GM19351 (cell line): Measurements from ENCODE around the gene CCL4.
"Not testable (repeated sequence)": the region's sequence is repeated elsewhere in the genome, so short reads cannot be mapped to it uniquely, and the experiment has no call there.

Source experiments
- ATAC-seq: cut with Tn5 transposase; IDR thresholded peaks from one replicate; pipeline ENCODE4 v1.9.1; 2021; ENCODE audit warnings: mild to moderate bottlenecking, moderate library complexity; ENCODE audit not compliant: unreplicated experiment

Gene CCL4

DNA sequence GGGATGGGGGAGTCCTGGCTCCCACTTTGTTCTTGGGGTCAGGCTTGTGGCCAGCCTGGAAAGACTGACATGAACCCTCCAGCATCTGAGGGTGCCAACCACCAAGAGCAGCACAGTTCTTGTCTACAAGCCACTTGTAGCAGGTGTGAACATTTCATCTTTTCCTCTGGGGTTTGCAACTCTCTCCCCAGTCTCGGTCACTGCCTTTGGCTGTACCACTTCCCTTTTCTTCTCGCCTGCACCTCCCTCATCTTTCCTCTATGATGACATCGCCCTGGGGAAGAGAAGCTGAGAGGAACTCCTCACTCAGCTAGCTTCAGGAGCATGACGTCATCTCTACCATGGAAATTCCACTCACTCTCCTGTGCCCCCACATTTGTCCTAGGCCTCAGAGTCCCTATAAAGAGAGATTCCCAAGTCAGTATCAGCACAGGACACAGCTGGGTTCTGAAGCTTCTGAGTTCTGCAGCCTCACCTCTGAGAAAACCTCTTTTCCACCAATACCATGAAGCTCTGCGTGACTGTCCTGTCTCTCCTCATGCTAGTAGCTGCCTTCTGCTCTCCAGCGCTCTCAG, at the start of gene CCL4:
TSS of gene CCL4 (plus strand) at position 427 of the 575 bp plus-strand sequence. CDS start at position 506, 79 bp downstream.
- ATAC-seq, result peak; percentile 81

DNA sequence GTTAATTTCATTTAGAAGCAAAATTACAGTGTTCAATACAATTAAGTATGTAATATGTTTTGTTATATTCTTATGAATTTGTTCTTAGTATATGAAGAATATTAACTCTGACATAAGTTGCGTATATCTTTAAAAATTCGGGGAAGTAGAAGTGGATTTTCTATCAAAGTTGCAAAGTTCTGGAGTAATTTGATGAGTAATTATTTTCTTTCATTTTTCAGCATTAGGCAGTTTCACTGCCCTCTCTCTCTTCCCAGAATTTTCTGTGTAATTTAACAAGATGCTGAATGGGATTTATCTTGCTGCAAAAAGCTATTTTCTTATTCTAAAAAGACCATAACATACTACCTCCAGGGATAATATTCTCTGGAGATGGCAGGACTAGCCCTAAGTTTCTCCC, 48.5 kb upstream of the CCL4 start:
- no peak for ATAC-seq

DNA sequence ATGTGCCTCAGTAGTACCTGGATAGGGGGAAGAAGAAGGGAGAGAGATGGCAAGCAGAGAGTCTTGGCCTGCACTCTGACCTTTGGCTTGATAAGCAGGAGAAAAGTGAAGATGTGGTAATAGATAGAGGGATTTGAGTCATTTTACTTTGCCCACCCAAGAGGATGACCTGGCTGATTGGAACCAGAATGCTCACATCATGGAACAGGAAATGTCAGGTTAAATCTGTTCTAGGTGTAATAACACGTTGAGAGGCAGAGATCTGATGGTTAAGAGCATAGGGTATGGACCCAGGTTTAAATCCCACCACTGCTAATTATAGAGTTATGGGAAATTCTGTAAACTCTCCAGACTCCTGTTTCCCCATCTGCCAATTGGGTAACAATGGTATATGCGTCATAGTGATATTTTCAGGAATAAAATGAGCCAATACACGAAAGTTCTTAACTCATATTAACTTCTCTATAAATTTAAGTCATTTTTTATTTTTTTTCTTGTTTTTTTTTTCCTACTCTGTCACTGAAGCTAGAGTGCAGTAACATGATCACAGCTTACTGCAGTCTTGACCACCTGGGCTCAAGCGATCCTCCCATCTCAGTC, 47.6 kb upstream of the CCL4 start:
- no peak for ATAC-seq

DNA sequence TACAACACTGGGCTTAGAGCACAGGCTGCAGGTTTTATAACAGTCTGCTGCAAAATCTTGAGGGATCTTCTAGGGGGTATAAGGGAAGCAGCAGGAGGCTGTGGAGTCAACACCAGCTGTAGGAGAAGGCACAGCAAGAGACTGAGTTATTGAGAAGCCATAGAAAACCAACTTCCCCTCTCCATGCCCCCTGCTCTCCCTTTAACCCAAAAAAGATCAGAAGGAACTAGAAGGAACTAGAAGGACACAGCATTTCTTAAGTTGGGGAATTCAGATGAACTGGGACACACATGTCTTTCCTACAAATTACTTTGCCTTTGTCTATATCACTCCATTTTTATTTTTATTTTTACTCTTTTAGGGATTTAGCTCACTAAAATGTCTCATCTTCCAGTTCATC, 45.7 kb upstream of the CCL4 start:
- no peak for ATAC-seq

DNA sequence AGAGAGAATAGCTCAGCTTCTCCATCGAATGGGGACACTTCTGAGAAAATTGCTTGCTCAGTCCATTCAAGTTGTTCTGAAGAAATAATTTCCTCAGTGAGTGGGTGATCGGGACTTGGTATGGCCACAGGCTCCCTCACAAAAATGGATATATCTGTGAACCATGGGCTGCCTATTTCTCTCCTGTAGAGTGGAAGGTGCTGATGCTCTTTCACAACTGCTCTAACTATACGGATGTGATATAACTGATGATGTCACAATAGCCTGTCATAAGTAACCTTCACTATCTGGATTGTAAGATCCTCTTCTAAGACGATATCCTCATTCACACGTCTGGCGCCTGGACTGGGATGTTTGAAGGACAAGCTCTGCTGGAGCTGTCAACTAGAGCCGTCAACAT, 44.2 kb upstream of the CCL4 start:
- ATAC-seq, result no peak

GRCh38 chr17:36060816-36061215, 42.8 kb upstream of the CCL4 start:
- ATAC-seq, result no peak

- ATAC-seq, result no peak
These were observed 39.7 kb upstream of the CCL4 start, which contains the start of gene CCL18 for GRCh38 chr17:36063786-36064541. TSS of gene CCL18 (plus strand) at chr17:36064272. CDS start at chr17:36064343, 71 bp downstream.

DNA sequence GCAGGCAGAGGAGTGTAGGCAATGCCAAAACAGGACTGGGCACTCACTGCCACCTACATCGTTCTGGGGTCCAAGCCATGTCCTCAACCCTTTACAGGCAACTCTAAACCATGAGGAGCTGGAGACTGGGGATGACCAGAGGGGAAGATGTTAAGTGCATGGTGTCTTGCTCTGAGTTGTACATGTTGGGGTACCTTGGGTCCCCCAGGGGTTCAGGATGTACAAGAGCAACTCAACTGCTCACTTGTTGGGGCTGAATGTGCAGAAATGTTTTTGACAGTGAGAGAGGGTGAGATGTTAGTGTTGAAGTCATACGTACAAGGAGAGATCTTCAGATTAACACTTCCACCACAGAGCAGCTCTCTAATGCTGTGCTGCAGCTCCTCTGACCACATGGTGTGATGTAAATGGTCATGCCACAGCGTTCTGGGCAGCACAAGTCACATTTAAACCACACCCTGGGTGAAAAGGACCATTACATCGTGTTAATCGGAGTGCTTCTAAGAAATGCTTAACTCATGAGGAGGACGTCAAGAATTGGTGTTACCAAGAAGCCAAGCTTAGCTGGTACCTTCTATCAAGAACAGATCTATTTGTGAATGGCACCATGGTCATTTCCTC, 37.2 kb upstream of the CCL4 start:
- ATAC-seq, result no peak

- ATAC-seq, result no peak
These were observed 35.1 kb upstream of the CCL4 start for GRCh38 chr17:36068524-36068923.

- no peak for ATAC-seq
These were observed 34.5 kb upstream of the CCL4 start for GRCh38 chr17:36069136-36069535.

DNA sequence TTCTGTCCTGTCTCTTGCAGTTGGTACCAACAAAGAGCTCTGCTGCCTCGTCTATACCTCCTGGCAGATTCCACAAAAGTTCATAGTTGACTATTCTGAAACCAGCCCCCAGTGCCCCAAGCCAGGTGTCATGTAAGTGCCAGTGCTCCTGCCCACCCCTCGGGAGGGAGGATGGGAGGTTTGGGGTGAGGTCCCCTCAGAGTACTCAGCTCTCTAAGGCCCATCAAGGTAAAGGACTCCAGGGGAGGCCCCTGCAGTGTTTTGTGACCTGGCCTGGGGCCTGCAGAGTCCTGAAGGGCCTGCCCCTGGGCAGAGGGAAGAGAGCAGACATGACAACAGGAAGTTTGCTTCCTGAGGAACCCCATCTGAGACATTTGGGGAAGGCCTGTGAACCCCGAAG, 33.2 kb upstream of the CCL4 start:
- ATAC-seq, result no peak

GRCh38 chr17:36071751-36072150, 31.9 kb upstream of the CCL4 start:
- no peak for ATAC-seq

DNA sequence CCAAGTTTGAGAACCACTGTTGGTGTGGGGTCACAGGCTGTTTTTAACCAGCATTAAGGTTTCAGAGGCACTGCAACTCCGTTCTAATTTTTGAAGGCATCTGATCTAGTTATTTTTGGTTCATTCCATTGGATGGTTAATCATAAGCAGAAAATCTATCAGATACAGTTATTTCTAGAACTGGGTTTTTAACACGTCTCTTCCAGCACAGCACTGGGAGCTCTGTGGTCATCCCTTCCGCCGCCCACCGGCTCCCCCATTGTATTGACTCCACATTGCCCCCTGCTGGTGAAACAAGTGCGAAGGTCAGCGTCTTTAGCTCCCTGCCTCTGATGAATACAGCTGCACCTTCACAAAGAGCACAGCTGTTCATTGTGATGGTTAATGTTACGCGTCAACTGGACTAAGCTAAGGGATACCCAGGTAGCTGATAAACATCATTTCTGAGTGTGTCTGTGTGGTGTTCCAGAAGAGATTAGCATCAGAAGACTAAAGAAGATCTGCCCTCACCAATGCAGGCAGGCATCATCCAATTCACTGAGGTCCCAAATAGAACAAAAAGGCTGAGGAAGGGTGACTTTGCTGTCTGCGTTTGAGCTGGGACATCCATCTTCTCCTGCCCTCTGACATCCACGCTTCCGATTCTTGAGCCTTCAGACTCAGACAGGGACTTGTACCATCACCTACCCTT, 31.1 kb upstream of the CCL4 start:
- no peak for ATAC-seq

- ATAC-seq, result no peak
These were observed 29.3 kb upstream of the CCL4 start for GRCh38 chr17:36074365-36074764.

GRCh38 chr17:36081681-36082471, 21.8 kb upstream of the CCL4 start:
- peak; percentile 61 for ATAC-seq

- peak; percentile 56 for ATAC-seq
These were observed 21.0 kb upstream of the CCL4 start for GRCh38 chr17:36082482-36083120.

- not testable (repeated sequence) for ATAC-seq
These were observed 19.9 kb upstream of the CCL4 start for GRCh38 chr17:36083691-36084090.

GRCh38 chr17:36085765-36086164, 17.9 kb upstream of the CCL4 start:
- no peak for ATAC-seq

DNA sequence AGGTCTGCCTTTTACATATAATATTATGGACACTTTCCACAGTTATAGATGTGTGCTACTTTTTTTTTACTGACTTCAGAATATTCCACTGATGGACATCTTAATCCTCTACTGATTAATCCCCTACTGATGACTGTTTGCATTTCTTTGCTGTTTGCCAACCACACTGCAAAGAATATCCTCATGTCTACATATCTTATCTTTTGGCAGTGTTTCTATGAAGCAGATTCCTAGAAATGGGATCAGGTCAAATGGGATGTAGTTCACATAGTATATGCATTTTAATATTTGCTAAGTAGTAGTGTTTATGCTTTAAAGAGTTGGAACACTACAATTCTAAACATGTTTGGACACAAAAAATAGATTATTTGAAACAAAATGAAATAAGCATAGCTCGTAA, 16.8 kb upstream of the CCL4 start:
- no peak for ATAC-seq

DNA sequence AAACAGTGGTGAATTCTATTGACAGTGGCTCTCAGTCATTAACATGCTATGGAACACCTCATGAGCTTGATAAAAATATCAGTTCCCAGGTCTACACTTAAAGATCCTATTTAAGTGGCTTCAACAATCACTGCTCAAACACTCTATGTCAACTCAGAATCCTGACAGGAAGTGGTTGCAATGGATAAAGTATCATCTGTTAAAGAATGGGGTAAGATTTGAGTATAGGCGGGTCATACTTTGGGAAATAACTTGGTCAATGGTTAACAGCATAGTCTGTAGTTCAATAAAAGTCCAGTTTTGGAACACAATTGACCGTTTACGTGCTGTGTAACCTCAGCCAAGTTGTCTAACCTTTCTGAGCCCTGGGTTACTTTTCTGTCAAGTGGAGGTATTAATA, 16.2 kb upstream of the CCL4 start:
- not testable (repeated sequence) for ATAC-seq
